HG03457 (cell line): ENCODE data around the gene POFUT2.

Experiments
- ATAC-seq: cut with Tn5 transposase; IDR thresholded peaks from one replicate; pipeline ENCODE4 v1.9.1; 2021; ENCODE audit warnings: moderate number of reproducible peaks; ENCODE audit not compliant: unreplicated experiment

POFUT2 gene

DNA sequence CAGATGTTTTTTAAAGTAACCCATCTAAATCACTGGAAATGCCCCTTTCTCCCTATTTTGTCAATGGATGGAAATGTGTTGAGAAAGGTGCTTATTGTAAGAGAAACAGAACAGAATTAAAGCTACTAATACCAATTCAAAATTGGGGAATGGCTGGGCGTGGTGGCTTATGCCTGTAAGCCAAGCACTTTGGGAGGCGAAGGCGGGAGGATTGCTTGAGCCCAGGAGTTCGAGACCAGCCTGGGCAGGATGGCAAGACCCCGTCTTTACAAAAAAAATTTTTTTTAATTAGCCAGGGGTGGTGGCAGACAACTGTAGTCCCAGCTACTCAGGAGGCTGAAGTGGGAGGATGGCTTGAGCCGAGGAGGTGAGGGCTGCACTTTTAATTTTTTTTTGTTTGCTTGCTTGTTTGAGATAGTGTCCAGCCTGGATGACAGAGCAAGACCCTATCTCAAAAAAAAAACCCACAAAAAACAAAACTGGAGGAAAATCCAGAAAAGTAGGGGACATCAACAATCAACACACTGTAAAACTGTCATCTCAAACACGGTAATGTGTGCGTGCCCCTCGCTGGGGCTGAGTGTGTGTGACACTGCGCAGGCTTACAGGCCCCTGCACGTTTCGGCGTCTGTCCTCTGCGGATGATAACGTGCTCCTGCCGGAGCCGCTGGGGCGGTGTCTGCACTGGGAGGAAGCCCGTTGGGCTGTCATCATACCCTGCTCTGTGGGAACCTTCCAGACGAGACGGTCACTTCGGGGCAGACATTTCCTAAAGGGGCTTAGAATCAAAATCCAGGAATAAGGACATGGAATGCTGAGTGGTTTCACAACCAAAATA is 11.6 kb upstream of the POFUT2 start:
- no peak for ATAC-seq

- no peak for ATAC-seq
Observed at GRCh38 chr21:45297869-45298268, 10.2 kb upstream of the POFUT2 start.

- no peak for ATAC-seq
Observed at GRCh38 chr21:45297329-45297728, 9.6 kb upstream of the POFUT2 start.

DNA sequence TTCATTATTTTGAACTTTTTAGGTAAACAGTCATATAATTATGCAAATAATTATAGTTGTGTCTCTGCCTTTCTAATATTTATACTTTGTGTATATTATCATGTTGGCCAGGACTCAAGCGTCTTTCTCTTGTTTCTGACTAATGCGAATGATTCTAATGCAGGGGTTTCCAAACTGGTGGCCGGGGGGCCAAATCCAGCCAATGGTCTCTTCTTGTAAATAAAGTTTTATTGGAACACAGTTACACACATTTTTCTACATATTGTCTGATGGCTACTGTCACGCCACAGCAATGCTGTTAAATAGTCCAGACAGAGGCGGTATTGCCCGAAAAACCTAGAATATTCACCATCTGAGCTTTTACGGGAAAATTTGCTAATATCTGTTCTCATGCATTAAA is 8.9 kb upstream of the POFUT2 start:
- no peak for ATAC-seq

- ATAC-seq: no peak
Observed at GRCh38 chr21:45295576-45296365, 8.1 kb upstream of the POFUT2 start.

- ATAC-seq: no peak
Observed at GRCh38 chr21:45294509-45295291, 7.0 kb upstream of the POFUT2 start.

- ATAC-seq: no peak
Observed at GRCh38 chr21:45293726-45294401, 6.2 kb upstream of the POFUT2 start.

DNA sequence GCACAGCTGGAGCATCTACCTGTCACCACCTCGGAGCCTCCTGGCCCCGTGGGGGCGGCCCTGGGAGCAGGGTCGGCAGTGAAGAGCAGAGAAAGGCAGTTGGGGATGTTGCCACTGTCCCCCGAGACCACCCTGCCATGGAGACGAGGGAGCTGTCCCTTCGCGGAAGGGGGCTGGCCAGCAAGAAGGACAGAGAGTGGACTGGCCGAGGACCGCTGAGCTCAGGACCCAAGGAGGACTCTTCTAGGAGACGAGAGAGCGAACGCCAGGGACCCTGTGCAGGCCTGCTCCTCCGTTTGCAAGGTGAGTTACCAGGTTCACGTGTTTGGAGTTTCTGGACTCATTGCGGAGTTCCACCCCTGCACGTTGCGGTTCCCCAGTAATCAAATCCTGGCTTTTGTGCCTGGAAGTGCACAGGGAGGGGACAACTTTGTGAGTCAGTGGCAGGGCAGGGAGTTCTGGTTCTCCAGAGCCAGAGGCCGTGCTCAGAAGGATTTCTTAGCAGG is 5.6 kb upstream of the POFUT2 start:
- no peak for ATAC-seq

- ATAC-seq: no peak
Observed at GRCh38 chr21:45292399-45293219, 4.9 kb upstream of the POFUT2 start.

DNA sequence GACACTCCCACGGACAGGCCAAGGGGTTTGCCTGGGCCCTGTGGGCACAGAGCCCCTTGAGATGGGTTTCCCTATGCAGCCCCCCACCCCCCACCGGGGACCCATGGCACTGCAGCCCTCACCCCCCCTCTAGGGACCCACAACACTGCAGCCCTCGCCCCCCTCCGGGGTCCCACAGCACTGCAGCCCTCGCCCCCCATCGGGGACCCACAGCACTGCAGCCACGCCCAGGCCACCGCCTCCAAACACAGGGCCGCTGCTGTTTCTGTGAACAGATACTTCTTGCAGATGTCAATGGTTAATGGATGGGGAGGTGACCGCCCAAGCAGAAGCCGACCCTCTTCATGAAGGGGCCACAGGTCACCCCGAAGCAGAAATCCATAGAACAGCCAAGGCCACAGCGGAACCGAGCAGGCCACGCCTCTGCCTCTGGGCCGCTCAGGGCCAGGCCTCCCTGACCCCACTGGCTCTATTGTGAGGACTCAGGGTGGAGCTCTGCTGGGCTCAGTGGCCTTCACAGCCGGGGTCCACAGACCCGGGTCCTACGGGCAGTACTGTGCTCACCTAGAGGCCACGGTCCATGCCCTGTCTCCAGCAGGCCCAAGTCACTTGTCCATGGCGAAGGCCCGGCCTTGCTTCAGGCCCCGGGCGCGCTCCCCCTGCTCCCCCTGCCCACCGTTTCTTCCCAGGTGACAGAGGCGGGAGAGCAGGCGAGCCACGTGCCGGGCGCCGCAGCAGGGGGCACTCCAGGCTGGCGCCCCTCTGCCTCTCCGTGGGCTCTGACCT is 4.1 kb upstream of the POFUT2 start:
- no peak for ATAC-seq

DNA sequence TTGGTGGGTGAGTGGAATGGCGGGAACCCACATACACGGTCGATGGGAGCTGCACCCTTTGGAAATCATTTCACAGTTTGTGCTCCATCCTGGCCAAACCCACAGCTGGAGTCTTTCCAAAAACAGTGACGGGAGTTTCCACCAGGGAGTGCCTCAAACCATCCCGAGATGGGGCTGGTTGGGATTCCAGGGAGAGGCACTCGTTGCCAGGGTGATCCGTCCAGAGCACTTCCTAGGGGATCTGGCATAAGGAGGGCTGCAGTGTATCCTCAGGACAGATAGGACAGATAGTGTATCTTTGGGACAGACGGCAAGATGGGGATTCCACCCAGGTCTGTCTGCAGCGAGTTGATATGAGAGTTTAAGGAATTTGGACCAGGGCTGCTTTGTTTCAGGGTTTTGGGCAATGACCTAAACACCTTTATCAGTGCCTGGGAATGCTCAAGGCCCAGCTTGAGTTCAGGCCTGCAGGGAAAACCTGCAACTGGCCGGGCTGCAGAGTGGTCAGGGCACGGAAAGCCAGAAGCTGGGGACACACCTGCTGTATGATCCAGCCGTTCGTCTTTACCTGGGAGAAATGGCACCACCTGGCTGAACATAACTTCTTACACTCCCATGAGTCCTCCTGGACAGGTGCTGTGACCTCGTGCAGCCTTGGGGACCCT is 3.4 kb upstream of the POFUT2 start:
- ATAC-seq: no peak

DNA sequence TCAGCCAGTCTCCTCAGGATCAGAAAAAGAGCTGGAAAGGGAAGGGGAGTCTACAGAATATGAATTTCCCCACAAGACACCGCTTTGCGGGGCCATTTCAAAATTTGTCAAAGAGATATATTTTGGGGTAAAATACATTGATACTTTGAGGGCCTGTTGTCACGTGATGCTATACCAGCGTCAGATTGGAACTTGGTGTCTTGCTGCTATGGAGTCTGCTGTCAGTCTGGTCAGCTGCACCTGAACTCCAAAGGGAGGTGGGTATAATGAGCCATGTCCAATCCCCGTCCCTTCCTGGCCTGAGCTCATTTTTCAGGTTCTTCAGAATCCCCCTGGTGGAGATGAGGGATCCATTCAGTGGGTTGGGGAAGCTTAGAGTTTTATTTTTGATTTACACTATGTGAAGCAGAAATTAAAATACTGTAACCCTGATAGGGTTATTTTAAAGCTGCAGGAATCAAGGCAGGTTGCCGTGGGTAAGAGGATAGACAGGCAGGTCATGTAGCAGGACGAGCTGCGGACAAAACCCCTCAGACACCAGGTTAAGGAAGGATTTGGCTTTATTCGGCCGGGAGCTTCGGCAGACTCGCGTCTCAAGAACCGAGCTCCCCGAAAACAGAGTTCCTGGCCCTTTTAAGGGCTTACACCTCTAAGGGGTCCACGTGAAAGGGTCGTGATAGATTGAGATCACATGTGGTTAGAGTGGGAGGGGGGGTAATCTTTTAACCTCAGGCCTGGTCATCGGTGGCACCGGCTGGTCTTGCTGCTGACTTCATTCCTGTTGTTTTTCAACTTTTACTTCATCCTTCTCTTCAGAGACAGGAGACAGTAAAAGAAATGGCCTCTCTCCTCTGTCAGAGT is 2.2 kb upstream of the POFUT2 start:
- ATAC-seq: no peak

- ATAC-seq: no peak
Observed at GRCh38 chr21:45289134-45289533, 1.4 kb upstream of the POFUT2 start.

DNA sequence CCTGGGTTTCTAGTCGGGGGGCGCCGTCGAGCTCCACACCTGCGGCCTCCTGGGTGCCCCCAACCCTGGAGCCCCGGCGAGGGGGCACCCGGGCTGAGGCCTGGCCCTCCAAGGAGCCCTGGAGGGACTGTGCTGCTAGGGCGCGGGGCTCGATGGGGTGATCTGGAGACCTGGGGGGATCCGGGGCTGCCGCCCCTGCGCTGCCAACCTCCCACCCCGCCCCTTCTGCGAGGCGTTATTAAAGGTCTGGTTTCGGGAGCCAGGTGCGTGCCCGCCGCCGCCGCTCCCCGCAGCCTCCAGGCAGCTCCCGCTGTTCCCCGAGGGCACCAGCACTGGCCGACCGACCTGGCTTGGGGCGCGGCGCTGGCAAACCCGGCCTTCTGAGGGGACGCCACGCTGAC is 746 bp upstream of the POFUT2 start:
- no peak for ATAC-seq

GRCh38 chr21:45286671-45287437 is 841 bp downstream of the POFUT2 start:
- ATAC-seq: no peak

DNA sequence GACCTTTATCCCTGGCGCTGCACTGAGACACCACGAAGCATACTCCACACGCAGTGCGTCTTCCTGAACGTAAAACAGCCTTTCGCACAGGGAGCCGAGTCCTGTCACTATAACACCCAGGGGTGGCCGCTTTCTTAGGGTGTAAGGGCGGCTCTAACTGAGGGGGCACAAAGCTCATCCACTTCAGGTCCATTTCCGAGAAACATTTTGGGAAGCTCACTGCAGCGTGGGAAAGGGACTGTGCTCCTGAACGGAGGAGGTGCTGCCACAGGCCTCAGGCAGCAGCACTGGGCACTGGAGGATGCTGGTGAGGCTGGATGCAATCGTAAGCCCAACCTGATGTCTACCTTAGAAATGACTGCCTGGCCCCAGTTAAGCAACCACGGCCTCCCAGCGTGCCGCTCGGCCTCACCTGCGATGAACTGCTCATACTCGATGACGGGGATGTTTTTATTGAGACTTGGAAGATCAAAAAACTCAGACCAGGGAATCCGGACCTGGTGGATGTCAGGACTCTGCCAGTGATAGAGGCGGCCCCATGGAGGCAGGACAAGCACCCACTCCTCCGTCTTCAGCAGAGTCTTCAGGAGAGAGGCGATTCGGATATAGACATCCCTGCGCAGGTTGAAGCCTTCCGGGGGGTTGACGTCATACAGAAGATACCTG is 2.3 kb downstream of the POFUT2 start:
- ATAC-seq: no peak

DNA sequence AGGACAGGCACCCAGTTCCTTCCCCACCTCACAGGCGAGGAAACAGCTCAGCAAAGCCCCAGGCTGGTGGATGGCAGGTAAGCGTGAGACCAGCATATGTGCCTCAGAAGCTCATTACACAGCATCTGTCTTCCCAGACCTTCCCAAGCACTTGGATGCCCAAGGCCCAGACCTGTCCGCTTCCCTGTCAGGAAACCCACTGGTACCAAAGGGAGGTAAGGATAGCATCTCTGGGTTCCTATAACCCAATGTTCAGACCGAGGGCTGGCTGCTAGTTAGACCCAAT is 3.3 kb downstream of the POFUT2 start:
- no peak for ATAC-seq
